DND-41 (cell line): ENCODE measurements around the gene ACSS3.

Experiments used
- EZH2 ChIP-seq: IDR thresholded peaks from 3 replicates; pipeline ENCODE4 v1.6.1; 2012; ENCODE audit warnings: borderline replicate concordance, low read depth, mild to moderate bottlenecking, moderate library complexity, low read length, inconsistent platforms; ENCODE audit not compliant: severe bottlenecking
- TF ChIP-seq, protein P1 (sequence below): IDR thresholded peaks from 2 replicates; pipeline ENCODE4 v1.5.1; 2012; ENCODE audit warnings: borderline replicate concordance, low read length, moderate library complexity, mild to moderate bottlenecking; ENCODE audit not compliant: poor library complexity, severe bottlenecking; ENCODE audit errors: extremely low read depth

DNA sequence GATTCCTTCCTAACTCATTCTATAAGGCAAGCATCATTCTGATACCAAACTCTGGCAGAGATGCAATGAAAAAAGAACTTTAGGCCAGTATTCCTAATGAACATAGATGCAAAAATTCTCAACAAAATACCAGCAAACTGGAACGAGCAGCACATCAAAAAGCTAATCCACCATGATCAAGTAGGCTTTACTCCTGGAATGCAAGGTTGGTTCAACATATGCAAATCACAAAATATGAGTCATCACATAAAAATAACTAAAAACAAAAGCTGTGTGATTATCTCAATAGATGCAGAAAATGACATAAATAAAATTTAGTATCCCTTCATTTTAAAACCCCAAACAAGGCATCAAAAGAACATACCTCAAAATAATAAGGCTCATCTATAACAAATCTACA, 98.9 kb downstream of the ACSS3 start:
- TF ChIP-seq, protein P1, sequence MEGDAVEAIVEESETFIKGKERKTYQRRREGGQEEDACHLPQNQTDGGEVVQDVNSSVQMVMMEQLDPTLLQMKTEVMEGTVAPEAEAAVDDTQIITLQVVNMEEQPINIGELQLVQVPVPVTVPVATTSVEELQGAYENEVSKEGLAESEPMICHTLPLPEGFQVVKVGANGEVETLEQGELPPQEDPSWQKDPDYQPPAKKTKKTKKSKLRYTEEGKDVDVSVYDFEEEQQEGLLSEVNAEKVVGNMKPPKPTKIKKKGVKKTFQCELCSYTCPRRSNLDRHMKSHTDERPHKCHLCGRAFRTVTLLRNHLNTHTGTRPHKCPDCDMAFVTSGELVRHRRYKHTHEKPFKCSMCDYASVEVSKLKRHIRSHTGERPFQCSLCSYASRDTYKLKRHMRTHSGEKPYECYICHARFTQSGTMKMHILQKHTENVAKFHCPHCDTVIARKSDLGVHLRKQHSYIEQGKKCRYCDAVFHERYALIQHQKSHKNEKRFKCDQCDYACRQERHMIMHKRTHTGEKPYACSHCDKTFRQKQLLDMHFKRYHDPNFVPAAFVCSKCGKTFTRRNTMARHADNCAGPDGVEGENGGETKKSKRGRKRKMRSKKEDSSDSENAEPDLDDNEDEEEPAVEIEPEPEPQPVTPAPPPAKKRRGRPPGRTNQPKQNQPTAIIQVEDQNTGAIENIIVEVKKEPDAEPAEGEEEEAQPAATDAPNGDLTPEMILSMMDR = no peak
- no peak for TF ChIP-seq EZH2
